Left kidney (tissue), 2 donors: ENCODE measurements around the gene BTBD10. TPM values are rescaled to one million over a fixed set of nuclear protein-coding genes. Genes with fewer than 3 reads are reported as not detected.
A peak's percentile ranks its signal among the peaks of the same experiment; 100 is the strongest.
"Not testable (repeated sequence)": the region's sequence is repeated elsewhere in the genome, so short reads cannot be mapped to it uniquely, and the experiment has no call there.

ENCODE experiments used
- DNase-seq: peaks from one replicate; pipeline ENCODE4 v3.0.0-alpha.2; 2013
- polyA plus RNA-seq: library from polyadenylated mRNA; unstranded; fragments of 120-200 nt; gene quantifications from one replicate; pipeline ENCODE4 v1.2.1, GENCODE V29; 2013; ENCODE audit not compliant: insufficient read length

Gene BTBD10
- polyA plus RNA-seq, 1 donor: 36.1 TPM

DNA sequence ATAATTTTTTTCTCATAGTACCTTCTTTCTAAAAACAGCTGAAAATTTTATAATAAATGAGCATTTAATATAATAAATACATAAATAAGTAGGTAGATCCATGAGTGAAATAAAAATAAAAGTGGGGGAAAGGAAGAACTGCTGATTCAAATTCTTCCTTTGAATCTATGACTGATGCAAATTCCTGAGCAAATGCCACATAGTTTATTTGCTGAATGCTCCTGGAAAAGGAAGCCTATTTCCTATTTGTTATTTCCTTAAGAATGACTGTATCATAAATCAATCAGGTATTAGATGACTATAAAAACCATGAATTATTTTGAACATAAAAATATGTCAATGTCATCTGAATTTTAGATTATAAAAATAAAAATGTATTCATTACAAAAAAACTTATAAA, 16.6 kb downstream of the BTBD10 start:
- no peak for DNase-seq

DNA sequence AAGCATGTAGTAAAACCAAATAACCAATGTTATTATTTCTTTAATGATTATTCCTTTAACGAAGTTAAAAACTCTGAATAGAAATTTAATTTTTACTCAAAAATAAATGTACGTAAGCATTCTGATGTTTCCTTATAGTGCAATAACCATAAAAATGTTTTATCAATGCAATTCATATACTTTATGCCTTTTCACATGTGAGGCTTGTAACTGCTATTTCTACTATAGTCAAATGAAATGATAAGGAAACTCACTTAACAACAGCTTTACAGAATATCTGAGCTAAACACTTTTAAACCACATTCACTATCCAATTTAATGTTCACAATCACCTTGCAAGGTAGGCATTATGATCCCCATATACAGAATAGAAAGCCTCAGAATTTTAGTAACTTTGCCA, 17.4 kb downstream of the BTBD10 start:
- DNase-seq: no peak

DNA sequence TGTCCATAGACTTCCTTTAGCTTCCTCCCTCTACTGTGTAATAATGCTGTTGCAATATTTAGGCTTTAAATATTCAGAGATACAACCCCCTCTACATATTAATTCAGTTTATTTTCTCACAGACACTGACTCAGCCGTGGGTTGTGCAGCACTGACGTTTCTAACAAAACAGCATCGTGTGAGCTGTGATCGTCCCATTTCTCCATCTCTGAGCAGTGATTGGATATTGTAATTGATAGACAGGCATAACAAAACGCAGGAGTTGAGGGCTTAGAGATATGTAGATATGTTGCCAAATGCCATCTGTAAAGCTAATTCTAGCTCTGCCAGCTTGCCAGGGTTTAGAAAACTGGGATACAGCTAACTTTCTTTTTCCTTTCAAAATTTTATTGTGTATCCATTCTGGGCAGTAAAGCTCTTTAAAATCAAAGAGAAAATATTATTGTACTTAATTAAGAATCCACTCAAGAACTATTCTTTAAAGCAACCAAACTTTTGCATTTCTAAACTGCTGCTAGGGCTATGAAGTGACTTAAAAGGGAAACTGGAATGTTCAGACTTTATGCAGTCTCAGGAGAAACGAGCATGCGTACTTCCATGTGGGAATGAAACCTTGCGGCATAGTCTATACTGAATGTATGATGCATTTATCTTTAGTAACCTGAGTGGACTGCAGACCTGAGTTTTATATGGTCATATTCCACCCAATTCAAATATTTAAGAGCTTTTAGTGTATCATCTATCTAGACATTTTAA, 22.7 kb downstream of the BTBD10 start:
- DNase-seq: no peak

DNA sequence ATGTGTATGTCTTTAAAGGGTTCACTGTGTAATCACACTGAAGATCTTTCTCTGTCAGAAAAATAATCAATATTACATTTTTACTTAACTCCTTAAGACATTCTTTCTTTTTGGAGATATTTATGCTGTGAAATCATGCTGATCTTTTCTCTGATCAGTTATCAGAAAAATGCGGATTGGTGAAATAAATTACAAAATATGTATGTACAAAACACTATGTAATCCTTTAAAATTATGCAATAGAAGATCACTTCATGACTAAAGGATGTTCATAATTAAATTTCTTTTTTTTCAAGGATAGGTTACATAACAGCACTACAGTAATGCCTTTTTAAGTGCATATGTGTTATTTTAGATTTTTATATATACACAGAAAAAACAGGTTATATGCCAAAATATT, 24.7 kb downstream of the BTBD10 start:
- no peak for DNase-seq

DNA sequence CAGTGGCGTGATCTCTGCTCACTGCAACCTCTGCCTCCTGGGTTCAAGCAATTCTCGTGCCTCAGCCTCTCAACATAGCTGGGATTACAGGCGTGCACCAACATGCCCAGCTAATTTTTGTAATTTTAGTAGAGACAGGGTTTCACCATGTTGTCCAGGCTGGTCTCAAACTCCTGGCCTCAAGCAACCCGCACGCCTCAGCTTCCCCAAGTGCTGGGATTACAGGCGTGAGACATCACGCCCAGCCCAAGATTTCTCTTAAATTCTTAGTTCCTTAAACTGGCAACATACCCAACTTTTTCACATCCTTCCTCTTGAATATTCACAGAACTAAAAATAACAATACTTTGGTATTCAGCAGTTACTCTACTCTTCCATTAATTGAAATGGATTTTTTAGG, 26.2 kb downstream of the BTBD10 start:
- DNase-seq: not testable (repeated sequence)

DNA sequence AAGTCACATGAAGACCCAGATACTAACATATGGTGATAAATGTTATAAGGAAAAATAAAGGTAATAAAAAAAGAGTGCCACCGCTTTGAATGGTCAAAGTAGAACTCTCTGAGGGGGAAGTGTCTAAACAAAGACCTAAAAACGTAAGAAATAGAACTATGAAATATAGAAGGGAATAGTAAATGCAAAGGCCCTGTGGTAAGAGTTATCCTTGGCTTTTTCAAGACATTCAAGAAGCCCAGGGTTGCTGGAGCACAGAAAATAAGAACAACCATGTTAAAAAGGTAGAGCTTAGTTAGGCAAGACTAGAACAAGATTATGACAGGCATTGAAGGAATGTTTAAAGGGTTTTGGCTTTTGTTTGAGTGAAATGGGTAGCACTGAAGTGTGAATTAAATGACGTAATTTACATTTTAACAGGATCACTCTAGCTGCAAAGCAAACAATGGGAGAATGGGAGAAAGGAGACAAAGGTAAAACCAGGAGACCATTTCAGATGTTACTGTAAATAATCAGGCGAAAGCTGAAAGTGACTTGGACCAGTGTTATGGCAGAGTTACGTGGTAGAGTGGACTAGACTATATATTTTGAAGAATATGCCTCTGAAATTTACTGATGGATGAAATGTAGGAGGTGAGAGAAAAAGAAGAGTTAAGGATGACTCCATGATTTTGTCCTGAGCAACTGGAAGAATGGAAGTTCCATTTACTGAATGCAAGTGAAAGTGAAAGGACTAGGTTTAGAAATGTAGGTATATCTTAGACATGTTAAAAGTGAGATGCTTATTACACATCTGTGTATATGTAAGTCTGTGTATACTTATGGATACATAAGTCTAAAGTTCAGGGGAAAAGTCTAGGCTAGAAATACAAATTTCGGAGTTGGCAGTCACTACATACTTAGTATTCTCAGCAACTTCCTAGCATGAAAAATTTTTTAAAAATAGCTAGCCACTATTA, 28.5 kb downstream of the BTBD10 start:
- DNase-seq: no peak

DNA sequence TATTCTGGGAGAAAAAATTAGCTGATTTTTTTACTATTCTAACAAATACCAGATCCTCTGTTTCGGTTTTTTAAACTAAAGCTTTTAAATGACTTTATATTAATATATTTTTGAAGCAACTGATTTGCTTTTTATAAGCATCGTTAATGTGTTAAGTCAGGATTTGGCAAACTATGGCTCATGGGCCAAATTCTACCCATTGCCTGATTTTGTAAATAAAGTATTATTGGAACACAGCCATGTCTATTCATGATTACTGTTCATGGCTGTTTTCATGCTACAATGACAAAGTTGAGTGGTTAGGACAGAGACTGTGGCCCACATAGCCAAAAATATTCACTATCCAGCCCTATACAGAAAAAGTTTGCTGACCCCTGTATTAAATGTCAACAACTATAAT, 29.6 kb downstream of the BTBD10 start:
- no peak for DNase-seq

DNA sequence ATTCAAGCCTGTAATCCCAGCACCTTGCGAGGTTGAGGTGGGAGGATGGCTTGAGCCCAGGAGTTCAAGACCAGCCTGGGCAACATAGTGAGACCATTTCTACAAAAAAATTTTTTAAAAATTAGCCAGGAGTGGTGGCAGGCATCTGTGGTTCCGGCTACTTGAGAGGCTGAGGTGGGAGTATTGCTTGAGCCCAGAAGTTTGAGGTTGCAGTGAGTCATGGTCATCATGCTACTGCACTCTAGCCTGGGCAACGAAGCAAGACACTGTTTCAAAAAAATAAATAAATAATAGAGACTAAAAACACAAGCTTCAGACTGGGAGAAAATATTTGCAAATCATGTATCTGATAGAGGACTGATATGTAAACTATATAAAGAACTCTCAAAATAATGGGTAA, 33.2 kb downstream of the BTBD10 start:
- DNase-seq: no peak

DNA sequence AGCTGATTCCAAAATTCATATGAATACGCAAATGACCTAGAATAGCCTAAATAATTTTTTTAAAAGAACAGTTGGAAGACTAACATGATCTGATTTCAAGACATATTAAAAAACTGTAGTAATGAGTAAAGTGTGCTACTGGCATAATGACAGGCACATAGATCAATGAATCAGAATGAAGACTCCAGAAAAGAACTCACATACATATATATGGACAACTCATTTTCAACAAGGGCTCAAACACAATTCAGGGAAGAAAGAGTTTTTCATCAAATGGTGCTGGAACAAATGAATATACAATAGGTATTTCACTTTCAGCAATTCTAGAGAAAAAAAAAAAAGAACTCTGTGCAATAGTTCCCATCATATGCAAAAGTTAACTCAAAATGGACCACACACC, 33.7 kb downstream of the BTBD10 start:
- DNase-seq: no peak

DNA sequence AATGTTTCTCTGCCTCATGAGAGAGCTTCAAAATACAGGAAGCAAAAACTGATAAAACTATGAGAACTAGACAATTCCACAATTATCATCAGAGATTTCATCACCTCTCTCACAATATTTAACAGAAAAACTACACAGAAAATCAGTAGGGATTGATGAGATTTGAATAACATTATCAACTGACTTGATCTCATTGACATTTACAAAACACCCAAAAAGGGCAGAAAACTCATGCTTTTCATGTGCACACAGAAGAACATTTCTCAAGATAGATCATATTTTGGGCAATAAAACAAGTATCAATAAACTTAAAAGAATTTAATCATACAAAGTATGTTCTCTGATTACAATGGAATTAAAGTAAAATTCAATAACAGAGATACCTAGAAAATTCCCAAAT, 35.6 kb downstream of the BTBD10 start:
- no peak for DNase-seq

DNA sequence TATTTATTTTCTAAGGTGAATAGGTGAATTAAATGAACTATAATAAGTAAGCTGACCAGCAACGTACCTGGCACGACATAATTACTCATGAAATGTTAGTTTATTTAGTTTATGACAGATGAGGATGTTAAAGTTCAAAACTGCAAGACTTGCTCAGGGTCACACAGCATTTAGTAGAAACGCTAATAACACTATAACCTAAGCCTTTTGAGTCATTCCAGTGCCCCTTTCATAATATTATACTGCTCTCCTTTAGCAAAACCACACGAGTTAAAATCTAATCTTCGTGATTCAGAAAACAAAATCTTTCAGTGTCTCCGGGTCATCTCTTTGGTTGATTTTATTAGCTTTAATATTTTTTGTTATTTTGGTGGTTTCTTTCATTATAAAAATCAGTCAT, 39.6 kb downstream of the BTBD10 start:
- no peak for DNase-seq

DNA sequence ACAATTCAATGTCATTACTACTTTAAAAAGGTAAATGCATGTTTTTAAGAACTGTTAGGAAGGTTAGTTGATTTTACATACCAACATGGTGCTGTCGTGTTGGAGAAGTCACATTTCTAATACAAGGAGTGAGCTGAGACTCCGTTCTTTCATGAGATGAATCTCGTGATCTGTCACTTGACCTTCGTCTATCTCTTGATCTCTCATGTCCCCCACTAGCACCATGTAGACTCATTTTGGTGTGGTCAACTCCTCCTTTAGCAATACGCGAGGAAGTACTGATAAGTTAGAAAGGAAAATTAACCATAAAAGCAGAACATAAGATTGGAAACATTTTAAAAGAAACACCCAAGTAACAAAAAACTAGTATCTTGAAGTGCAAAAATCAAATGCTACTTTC, 41.5 kb downstream of the BTBD10 start:
- no peak for DNase-seq

DNA sequence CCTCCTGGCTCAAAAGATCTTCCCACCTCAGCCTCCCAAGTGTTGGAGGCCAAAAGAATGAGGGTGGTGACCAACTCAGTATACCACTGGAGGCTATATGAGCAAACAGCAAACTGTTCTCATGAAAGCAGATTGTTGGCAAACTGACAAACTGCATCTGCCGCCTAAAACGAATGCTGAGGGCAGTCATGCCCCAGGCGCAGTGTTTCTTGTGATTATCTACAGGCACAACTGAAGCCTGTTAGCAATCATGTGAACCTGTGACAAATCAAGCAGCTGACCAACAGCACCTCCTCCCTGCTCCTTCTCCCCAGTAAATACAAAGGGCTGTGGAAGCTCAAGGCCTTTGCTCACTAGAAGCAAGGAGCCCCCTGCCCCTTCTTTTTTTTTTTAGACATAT, 47.8 kb downstream of the BTBD10 start:
- no peak for DNase-seq

DNA sequence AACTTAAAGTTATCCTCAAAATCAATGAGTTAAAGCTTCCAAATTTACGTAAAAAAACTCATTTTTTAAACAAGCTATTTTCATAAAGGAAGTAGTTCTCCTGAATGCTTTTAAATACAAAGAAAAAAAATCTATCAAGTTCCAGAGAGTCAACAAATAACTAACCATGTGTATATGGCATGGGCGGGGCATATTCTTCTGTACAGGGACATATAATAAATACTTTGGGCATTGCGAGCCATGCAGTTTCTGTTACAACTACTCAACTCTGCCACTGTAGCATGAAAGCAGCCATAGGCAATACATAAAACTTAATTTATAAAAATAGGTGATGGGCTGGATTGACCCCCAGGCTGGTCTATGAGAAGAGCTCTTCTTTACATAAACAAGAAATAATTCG, 57.8 kb downstream of the BTBD10 start:
- DNase-seq: no peak

DNA sequence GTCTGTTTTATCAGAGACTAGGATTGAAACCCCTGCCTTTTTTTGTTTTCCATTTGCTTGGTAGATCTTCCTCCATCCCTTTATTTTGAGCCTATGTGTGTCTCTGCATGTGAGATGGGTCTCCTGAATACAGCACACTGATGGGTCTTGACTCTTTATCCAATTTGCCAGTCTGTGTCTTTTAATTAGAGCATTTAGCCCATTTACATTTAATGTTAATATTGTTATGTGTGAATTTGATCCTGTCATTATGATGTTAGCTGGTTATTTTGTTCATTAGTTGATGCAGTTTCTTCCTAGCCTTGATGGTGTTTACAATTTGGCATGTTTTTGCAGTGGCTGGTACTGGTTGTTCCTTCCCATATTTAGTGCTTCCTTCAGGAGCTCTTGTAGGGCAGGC, 64.7 kb downstream of the BTBD10 start:
- not testable (repeated sequence) for DNase-seq

DNA sequence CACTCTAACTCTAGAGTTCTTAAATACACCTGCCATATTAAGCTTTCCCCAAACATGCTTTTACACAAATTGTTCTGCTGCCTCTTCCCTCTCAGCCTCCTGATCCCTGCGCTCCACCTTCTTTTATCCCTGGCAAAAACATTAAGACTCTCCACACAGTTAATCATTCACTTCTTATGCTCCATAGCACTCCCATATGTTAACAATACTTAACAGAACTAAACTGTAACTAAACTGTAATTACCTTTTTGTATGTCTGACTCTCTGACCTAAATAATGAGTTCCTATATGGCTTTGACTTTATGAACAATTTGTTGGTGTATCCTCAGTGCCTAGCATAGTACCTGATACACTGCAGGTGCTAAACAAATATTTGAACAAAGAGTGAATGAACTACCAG, 71.8 kb downstream of the BTBD10 start:
- no peak for DNase-seq

DNA sequence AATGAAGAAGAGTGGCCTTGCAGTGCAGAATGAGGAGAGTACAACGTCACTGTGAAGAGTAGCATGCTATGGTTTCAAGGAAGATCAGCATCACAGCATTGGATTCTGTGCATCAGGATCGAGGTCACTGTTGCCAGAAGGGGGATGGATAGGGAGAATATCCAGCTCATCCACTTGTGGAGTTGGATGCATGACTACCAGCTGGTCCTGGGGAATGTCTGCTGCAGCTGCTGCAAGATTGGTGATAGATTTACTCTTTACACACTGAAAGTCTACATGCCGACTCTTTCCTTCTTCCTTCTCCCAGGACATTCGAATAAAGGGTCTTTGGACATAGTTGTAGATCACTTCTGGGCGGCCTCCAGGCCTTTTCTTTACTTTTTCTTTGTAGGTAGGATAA, 74.3 kb downstream of the BTBD10 start:
- no peak for DNase-seq

DNA sequence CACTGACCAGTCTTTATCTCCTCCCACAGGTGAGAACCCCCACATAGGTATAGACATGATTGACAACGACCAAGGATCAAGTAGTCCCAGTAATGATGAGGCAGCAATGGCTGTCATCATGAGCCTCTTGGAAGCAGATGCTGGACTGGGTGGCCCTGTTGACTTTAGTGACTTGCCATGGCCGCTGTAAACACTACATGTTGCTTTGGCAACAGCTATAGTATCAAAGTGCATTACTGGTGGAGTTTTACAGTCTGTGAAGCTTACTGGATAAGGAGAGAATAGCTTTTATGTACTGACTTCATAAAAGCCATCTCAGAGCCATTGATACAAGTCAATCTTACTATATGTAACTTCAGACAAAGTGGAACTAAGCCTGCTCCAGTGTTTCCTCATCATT, 76.5 kb downstream of the BTBD10 start:
- DNase-seq: no peak

DNA sequence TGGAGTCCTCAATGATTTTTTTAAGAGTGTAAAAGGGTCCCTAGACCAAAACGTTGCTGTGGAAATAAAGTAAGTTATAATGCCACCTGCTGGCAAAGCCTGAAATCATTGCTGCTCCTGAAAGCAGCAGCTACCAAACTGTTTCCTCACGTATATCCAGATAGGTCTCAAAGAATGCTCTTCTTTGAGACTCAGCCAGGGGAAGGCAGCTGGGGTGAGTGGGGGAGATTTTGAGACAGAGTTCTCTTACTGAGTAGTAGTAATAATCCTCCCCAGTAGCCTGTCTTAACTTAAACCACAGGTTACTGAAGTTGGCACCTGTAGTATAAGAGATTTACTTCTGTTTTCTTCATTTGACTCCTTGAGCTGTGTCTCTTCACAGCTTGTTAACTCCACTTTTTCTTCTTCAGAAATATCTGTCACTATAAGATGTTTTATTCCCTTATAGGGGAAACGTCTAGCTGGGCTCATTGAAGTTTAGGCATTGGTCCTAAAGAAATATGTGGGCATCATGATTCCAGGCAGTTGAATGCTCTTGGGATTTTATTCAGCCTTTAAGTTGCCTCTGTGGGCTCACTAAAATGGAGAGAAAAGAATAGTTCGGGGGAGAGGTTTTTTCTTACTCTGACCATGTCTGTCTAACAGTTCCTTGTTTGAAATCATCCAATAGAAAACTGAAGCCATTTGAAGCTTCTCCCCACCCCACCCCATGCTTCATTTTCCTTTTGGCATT, 77.9 kb downstream of the BTBD10 start:
- DNase-seq: peak; percentile 57

DNA sequence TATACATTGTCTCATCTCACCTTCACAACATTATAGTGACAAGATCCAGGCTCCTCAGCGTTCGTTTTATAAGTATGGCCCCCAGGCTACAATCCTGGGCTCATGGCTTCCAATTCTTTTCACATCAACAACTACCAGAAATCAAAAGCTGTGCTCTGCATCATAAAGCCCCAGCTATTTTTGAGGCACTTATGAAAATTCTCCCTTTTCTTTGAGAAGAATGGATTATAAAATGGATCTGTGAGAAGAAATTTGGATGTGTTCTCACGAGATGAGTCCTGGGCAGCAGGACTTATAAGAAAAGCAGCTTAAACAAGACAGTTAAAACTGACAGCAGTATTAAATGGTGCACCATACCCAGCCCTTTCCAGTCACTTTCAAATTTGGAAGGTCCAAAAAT, 80.3 kb downstream of the BTBD10 start:
- DNase-seq: no peak

DNA sequence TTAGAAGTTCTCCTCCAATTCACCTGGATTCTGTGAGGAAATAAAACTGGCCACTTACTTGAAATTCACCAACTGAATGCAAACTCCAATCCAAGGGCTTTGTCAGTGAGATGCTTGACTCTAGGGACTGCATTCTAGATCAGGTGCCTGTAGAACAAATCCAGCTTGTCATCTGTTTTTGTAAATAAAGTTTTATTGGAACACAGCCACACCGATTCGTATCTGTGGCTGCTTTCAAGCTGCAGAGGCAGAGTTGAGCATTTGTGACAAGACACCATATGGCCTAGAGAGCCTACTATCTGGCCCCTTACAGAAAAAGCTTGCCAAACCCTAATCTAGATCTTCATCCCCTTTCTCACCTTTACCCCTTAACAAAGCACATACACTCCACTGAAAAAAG, 82.3 kb downstream of the BTBD10 start:
- DNase-seq: no peak

DNA sequence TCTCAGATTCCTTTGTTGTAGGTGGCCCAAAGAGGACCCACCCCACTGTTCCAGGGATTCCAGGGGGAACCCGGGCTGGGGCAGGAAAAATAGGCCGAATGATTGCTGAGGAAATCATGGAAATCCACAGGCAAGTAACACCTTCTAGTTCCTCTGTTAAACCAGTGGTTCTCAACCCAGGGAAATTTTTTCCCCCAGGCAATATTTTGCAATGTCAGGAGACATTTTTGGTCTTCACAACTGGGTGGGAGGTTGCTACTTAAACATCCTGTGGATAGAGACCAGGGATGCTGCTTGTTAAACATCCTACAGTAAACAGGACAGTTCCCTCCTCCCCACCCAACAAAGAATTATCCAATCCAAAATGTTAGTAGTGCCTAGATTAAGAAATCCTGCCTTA, 84.7 kb downstream of the BTBD10 start:
- no peak for DNase-seq

DNA sequence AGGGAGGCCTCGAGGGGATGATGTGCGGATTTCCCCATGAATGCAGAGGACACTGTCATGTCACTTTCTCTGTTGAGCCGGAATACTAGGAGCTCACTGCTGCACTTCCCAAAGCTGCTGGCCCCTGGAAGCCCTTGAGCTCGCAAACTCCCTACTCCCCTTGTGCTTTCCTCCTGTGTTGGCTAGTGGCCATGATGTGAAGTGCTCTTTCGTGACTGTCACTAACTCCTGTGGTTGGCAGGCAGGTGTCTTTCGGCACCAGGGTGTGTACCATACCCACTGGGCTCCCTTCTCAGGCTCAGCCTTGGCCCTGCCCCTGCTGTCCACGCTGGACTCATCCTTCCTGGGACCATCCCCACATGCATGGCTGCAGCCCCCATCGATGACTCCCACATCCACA, 86.2 kb downstream of the BTBD10 start:
- DNase-seq: no peak
